ENCODE results near the gene PHF21A.
A peak's percentile ranks its signal among the peaks of the same experiment; 100 is the strongest.
"Not testable (repeated sequence)": the region's sequence is repeated elsewhere in the genome, so short reads cannot be mapped to it uniquely, and the experiment has no call there.

PHF21A gene

DNA sequence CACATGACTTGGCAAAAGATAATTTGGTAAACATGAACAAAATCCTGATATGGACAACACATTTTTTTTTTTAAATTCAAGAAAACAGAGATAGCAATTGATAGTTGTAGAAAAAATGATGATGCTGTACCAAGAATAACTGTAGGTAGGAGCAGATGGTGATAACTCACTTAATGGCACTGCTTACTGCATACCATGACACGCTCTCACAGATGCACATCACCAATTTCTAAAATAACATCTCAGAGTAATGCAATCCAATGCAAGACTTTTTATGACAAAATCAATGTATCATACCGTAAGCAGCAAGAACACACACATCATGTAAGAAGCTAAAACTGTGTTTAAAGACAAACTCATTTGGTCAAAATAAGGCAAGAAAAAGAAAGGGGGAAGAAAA is 102.6 kb downstream of the PHF21A start:
- no peak for DNase-seq (ENCODE audit: low read depth, low spot score)
- Histone ChIP-seq H3K9me3 (ENCODE audit: insufficient read depth, low read length) (no peaks in the 10 kb centered on the region; the same call in 1 of the 2 replicates), H3K9ac (ENCODE audit: insufficient read length, low read depth) (no peak overlapping the region), H3K27me3 (ENCODE audit: insufficient read depth, insufficient read length) (no peaks in the 10 kb centered on the region), H3K4me3 (ENCODE audit: insufficient read length, low read depth) (no peak overlapping the region), H3K4me1 (ENCODE audit: insufficient read depth, insufficient read length) (no peaks in the 10 kb centered on the region), H3K36me3 (ENCODE audit: insufficient read depth, insufficient read length, low read length) (peaks cover 3% of the 10 kb centered on the region)
- TF ChIP-seq SUZ12 (IDR thresholded peaks at IDR 0.05; ENCODE audit: extremely low read depth, insufficient read depth, insufficient read length) = no peak

DNA sequence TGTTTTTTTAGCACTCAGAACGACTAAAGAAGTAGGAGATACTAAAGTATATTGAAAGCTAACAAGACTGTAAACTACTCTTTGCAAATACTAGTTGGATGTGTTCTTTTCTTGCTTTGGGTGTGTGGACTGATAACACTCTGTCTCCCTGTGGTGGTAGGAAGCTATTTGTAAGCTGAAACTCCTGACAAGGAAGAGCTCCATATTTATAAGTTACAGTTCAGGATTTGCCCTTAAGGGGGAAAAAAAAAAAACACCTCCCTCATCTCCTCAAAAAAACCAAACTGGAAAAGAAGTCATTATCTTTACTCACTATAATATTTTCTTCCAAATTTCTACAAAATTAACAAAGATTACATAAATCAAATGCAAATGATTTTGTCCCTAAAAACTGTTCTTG is 103.9 kb downstream of the PHF21A start:
- no peak for DNase-seq (ENCODE audit: low read depth, low spot score)
- Histone ChIP-seq H3K4me3 (ENCODE audit: insufficient read length, low read depth) (no peak overlapping the region), H3K36me3 (ENCODE audit: insufficient read depth, insufficient read length, low read length) (peaks cover 3% of the 10 kb centered on the region), H3K9ac (ENCODE audit: insufficient read length, low read depth) (no peak overlapping the region), H3K27me3 (ENCODE audit: insufficient read depth, insufficient read length) (no peaks in the 10 kb centered on the region), H3K4me1 (ENCODE audit: insufficient read depth, insufficient read length) (no peaks in the 10 kb centered on the region), H3K9me3 (ENCODE audit: insufficient read depth, low read length) (no peaks in the 10 kb centered on the region; the same call in 1 of the 2 replicates)
- TF ChIP-seq ZNF274 (IDR thresholded peaks at IDR 0.05; ENCODE audit: low read depth, low read length) = no peak
- TF ChIP-seq SUZ12 (IDR thresholded peaks at IDR 0.05; ENCODE audit: extremely low read depth, insufficient read depth, insufficient read length) = no peak
- no peak for TF ChIP-seq YY1 (IDR thresholded peaks at IDR 0.05; ENCODE audit: insufficient read depth, insufficient read length)

DNA sequence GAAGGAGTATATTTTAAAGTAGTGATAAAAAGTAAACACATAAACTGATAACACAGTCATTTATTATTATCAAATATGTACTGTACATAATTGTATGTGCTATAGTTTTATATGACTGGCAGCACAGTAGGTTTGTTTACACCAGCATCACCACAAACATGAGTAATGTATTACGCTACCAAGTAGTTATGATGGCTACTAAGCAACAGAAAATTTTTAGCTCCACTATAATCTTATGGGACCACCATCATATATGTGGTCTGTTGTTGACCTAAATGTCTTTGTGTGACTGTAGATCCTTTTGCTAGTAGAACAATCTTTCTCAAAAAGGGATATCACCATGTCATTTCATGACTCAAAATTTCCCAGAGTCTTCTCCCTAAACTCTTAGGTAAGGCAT is 105.3 kb downstream of the PHF21A start:
- Histone ChIP-seq H3K36me3 (ENCODE audit: insufficient read depth, insufficient read length, low read length) (no peaks in the 10 kb centered on the region), H3K27me3 (ENCODE audit: insufficient read depth, insufficient read length) (no peaks in the 10 kb centered on the region), H3K9ac (ENCODE audit: insufficient read length, low read depth) (no peak overlapping the region), H3K4me3 (ENCODE audit: insufficient read length, low read depth) (no peak overlapping the region), H3K9me3 (ENCODE audit: insufficient read depth, low read length) (no peaks in the 10 kb centered on the region; the same call in 1 of the 2 replicates), H3K4me1 (ENCODE audit: insufficient read depth, insufficient read length) (no peaks in the 10 kb centered on the region)
- DNase-seq (ENCODE audit: low read depth, low spot score) = no peak
- TF ChIP-seq YY1 (IDR thresholded peaks at IDR 0.05; ENCODE audit: insufficient read depth, insufficient read length) (no peak), ZNF274 (IDR thresholded peaks at IDR 0.05; ENCODE audit: low read depth, low read length) (no peak), SUZ12 (IDR thresholded peaks at IDR 0.05; ENCODE audit: extremely low read depth, insufficient read depth, insufficient read length) (no peak)

DNA sequence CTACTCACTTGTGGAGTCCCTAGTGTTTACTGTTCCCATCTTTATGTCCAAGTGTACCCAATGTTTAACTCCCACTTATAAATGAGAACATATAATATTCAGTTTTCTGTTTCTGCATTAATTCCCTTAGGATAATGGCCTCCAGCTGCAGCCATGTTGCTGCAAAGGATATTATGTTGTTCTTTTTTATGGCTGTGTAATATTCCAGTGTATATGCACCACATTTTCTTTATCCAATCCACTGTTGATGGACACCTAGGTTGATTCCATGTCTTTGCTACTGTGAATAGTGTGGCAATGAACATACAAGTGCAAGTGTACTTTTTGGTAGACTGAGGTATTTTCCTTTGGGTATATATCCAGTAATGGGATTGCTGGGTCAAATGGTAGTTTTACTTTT is 107.1 kb downstream of the PHF21A start:
- not testable (repeated sequence) for H3K27me3 ChIP-seq (ENCODE audit: insufficient read depth, insufficient read length); H3K36me3 ChIP-seq (ENCODE audit: insufficient read depth, insufficient read length, low read length); H3K9ac ChIP-seq (ENCODE audit: insufficient read length, low read depth); H3K4me3 ChIP-seq (ENCODE audit: insufficient read length, low read depth); H3K9me3 ChIP-seq (ENCODE audit: insufficient read depth, low read length); H3K4me1 ChIP-seq (ENCODE audit: insufficient read depth, insufficient read length); DNase-seq (ENCODE audit: low read depth, low spot score)

DNA sequence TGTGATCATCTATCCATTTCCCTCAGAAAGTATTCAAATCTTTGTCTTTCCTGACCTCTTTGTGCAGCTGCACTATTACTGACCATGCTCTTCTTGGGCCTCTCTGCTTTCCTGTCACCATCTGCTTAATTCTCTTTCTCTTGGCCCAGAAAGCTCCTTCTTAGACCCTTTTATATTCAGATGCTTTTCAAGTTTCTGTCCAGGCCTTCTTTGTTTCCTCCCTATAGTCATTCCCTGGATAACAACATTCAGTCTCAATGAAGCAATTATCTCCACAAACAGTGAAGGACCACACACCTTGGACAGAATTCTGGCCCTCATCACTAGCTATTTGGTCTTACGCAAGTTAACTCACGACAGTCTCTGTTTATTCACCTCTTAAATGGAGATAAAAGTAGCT is 109.1 kb downstream of the PHF21A start:
- H3K27me3 ChIP-seq (ENCODE audit: insufficient read depth, insufficient read length) = no peaks in the 10 kb centered on the region
- no peaks in the 10 kb centered on the region for H3K36me3 ChIP-seq (ENCODE audit: insufficient read depth, insufficient read length, low read length)
- no peaks in the 10 kb centered on the region; the same call in 1 of the 2 replicates for H3K9me3 ChIP-seq (ENCODE audit: insufficient read depth, low read length)
- no peak overlapping the region for H3K9ac ChIP-seq (ENCODE audit: insufficient read length, low read depth)
- H3K4me1 ChIP-seq (ENCODE audit: insufficient read depth, insufficient read length) = no peaks in the 10 kb centered on the region
- H3K4me3 ChIP-seq (ENCODE audit: insufficient read length, low read depth) = no peak overlapping the region
- TF ChIP-seq ZNF274 (IDR thresholded peaks at IDR 0.05; ENCODE audit: low read depth, low read length) (no peak), YY1 (IDR thresholded peaks at IDR 0.05; ENCODE audit: insufficient read depth, insufficient read length) (no peak)
- peak; percentile 87 for DNase-seq (ENCODE audit: low read depth, low spot score)

DNA sequence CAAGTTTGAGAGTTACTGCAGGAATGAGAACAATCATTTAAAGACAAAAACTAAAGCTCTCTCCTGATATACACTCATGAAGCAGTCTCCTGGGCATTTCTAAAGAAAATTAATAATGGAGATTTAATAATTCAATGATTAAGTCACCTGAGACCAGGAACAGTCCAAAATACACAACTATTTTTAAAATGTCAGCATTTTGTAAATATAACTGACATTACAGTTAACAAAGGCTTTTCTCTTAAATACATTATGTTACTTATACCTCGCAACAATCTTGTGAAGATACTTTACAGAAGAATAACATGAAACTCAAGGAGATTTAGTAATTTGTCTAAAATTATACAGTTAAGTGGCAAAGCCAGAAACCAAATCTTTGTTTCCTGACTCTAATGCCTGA is 111.2 kb downstream of the PHF21A start:
- H3K36me3 ChIP-seq (ENCODE audit: insufficient read depth, insufficient read length, low read length) = no peaks in the 10 kb centered on the region
- no peak overlapping the region for H3K4me3 ChIP-seq (ENCODE audit: insufficient read length, low read depth)
- no peak overlapping the region for H3K9ac ChIP-seq (ENCODE audit: insufficient read length, low read depth)
- no peaks in the 10 kb centered on the region for H3K27me3 ChIP-seq (ENCODE audit: insufficient read depth, insufficient read length)
- no peak for TF ChIP-seq ZNF274 (IDR thresholded peaks at IDR 0.05; ENCODE audit: low read depth, low read length)
- TF ChIP-seq YY1 (IDR thresholded peaks at IDR 0.05; ENCODE audit: insufficient read depth, insufficient read length) = no peak
- TF ChIP-seq SUZ12 (IDR thresholded peaks at IDR 0.05; ENCODE audit: extremely low read depth, insufficient read depth, insufficient read length) = no peak
- no peaks in the 10 kb centered on the region for H3K4me1 ChIP-seq (ENCODE audit: insufficient read depth, insufficient read length)
- H3K9me3 ChIP-seq (ENCODE audit: insufficient read depth, low read length) = no peaks in the 10 kb centered on the region; the same call in 1 of the 2 replicates
- no peak for DNase-seq (ENCODE audit: low read depth, low spot score)

DNA sequence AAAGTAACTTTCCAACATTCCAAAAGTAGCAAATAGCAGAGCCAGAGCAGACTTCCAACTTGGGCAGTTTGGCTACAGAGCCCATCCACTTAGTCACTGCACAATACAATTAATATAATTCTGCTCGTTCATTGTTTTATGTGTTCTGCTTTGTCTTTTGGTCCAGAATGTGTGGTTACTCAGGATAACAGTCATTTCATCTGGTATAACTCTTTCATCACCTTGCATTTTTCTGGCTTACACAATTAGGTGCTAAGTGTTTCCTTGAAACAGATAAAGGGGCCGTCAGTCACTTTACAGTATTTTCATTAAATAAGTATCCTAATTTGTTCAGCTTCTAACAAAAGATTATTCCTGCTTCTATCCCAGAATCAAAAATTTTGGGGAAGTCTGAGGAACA is 111.6 kb downstream of the PHF21A start:
- Histone ChIP-seq H3K9ac (ENCODE audit: insufficient read length, low read depth) (no peak overlapping the region), H3K27me3 (ENCODE audit: insufficient read depth, insufficient read length) (no peaks in the 10 kb centered on the region), H3K4me3 (ENCODE audit: insufficient read length, low read depth) (no peak overlapping the region), H3K36me3 (ENCODE audit: insufficient read depth, insufficient read length, low read length) (no peaks in the 10 kb centered on the region), H3K9me3 (ENCODE audit: insufficient read depth, low read length) (no peaks in the 10 kb centered on the region; the same call in 1 of the 2 replicates), H3K4me1 (ENCODE audit: insufficient read depth, insufficient read length) (no peaks in the 10 kb centered on the region)
- no peak for DNase-seq (ENCODE audit: low read depth, low spot score)
- TF ChIP-seq ZNF274 (IDR thresholded peaks at IDR 0.05; ENCODE audit: low read depth, low read length) (no peak), YY1 (IDR thresholded peaks at IDR 0.05; ENCODE audit: insufficient read depth, insufficient read length) (no peak), SUZ12 (IDR thresholded peaks at IDR 0.05; ENCODE audit: extremely low read depth, insufficient read depth, insufficient read length) (no peak)

DNA sequence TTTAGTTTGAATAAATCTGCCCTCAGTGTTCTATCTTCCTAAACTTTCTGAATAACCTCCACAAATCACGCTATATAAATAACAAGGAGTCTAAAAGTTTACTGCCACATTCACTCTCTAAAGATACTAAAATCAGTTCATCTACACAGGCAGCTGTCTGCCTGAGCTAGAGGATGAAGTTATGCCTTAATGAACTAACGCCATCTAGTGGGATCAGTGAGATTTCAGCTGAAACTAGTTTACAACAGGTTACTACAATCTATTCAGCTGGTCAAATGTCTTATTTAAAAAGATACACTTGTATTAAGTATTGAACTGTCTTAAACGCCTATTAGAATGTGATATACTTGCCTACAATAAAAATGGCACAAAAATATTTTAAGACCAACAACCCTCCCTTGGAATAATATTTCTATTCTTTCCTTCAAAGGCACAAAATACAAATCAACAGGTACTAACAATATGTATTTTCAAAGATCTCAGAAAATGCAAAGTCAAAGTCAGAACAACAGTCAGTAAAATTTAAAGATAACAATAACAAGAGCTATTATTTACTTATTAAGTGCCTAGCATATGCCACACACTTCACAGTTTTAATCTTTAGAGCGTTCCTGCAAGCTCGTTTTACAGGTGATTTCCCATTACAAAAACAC is 114.7 kb downstream of the PHF21A start:
- H3K27me3 ChIP-seq (ENCODE audit: insufficient read depth, insufficient read length) = no peaks in the 10 kb centered on the region
- no peaks in the 10 kb centered on the region for H3K4me1 ChIP-seq (ENCODE audit: insufficient read depth, insufficient read length)
- no peaks in the 10 kb centered on the region for H3K9me3 ChIP-seq (ENCODE audit: insufficient read depth, low read length)
- DNase-seq (ENCODE audit: low read depth, low spot score) = peak; percentile 90
- H3K36me3 ChIP-seq (ENCODE audit: insufficient read depth, insufficient read length, low read length) = no peaks in the 10 kb centered on the region
- no peak overlapping the region for H3K9ac ChIP-seq (ENCODE audit: insufficient read length, low read depth)
- H3K4me3 ChIP-seq (ENCODE audit: insufficient read length, low read depth) = no peak overlapping the region
- TF ChIP-seq YY1 (IDR thresholded peaks at IDR 0.05; ENCODE audit: insufficient read depth, insufficient read length) = no peak
- TF ChIP-seq SUZ12 (IDR thresholded peaks at IDR 0.05; ENCODE audit: extremely low read depth, insufficient read depth, insufficient read length) = no peak
- TF ChIP-seq ZNF274 (IDR thresholded peaks at IDR 0.05; ENCODE audit: low read depth, low read length) = no peak
